ENCODE measurements around the gene PRDM15.

The PRDM15 gene

GRCh38 chr21:41806773-41807172 is 72.4 kb downstream of the PRDM15 start:
- no peak overlapping the region for H3K27ac Mint-ChIP-seq
- H3K9me3 Mint-ChIP-seq: no peaks in the 10 kb centered on the region
- peaks cover 6% of the 10 kb centered on the region for H3K36me3 Mint-ChIP-seq
- H3K4me1 Mint-ChIP-seq: no peaks in the 10 kb centered on the region
- H3K4me3 Mint-ChIP-seq: no peak overlapping the region
- H3K27me3 Mint-ChIP-seq: no peaks in the 10 kb centered on the region

GRCh38 chr21:41805643-41806042 is 73.5 kb downstream of the PRDM15 start:
- Mint-ChIP-seq H3K36me3 (peaks cover 5% of the 10 kb centered on the region), H3K27ac (no peak overlapping the region), H3K4me1 (no peaks in the 10 kb centered on the region), H3K4me3 (no peak overlapping the region), H3K27me3 (no peaks in the 10 kb centered on the region), H3K9me3 (no peaks in the 10 kb centered on the region)

- Mint-ChIP-seq H3K27ac (no peak overlapping the region), H3K27me3 (no peaks in the 10 kb centered on the region), H3K4me3 (no peak overlapping the region), H3K36me3 (peaks cover 4% of the 10 kb centered on the region), H3K4me1 (no peaks in the 10 kb centered on the region), H3K9me3 (no peaks in the 10 kb centered on the region)
These were observed 74.1 kb downstream of the PRDM15 start for GRCh38 chr21:41805038-41805437.

- peaks cover 4% of the 10 kb centered on the region for H3K36me3 Mint-ChIP-seq
- H3K27ac Mint-ChIP-seq: no peak overlapping the region
- no peaks in the 10 kb centered on the region for H3K4me1 Mint-ChIP-seq
These were observed 74.8 kb downstream of the PRDM15 start for GRCh38 chr21:41804381-41804780.

GRCh38 chr21:41803316-41803715 is 75.8 kb downstream of the PRDM15 start:
- no peaks in the 10 kb centered on the region for H3K9me3 Mint-ChIP-seq
- no peak overlapping the region for H3K27ac Mint-ChIP-seq
- H3K27me3 Mint-ChIP-seq: no peaks in the 10 kb centered on the region
- peaks cover 4% of the 10 kb centered on the region for H3K36me3 Mint-ChIP-seq
- H3K4me1 Mint-ChIP-seq: no peaks in the 10 kb centered on the region
- no peak overlapping the region for H3K4me3 Mint-ChIP-seq

More at GRCh38 chr21:41804381-41804780, 74.8 kb downstream of the PRDM15 start:
- Mint-ChIP-seq H3K27me3 (no peaks in the 10 kb centered on the region), H3K9me3 (no peaks in the 10 kb centered on the region), H3K4me3 (no peak overlapping the region)

GRCh38 chr21:41802684-41803083 is 76.5 kb downstream of the PRDM15 start:
- H3K27ac Mint-ChIP-seq: no peak overlapping the region
- no peak overlapping the region for H3K4me3 Mint-ChIP-seq
- no peaks in the 10 kb centered on the region for H3K9me3 Mint-ChIP-seq
- no peaks in the 10 kb centered on the region for H3K4me1 Mint-ChIP-seq
- peaks cover 4% of the 10 kb centered on the region for H3K36me3 Mint-ChIP-seq
- H3K27me3 Mint-ChIP-seq: no peaks in the 10 kb centered on the region

GRCh38 chr21:41802198-41802584 is 77.0 kb downstream of the PRDM15 start:
- no peak overlapping the region for H3K27ac Mint-ChIP-seq
- no peak overlapping the region for H3K4me3 Mint-ChIP-seq
- H3K36me3 Mint-ChIP-seq: peaks cover 4% of the 10 kb centered on the region

GRCh38 chr21:41801321-41802197 is 77.6 kb downstream of the PRDM15 start:
- Mint-ChIP-seq H3K9me3 (no peaks in the 10 kb centered on the region), H3K4me1 (no peaks in the 10 kb centered on the region), H3K36me3 (peaks cover 2% of the 10 kb centered on the region), H3K4me3 (no peak overlapping the region), H3K27ac (no peak overlapping the region), H3K27me3 (no peaks in the 10 kb centered on the region)

More at GRCh38 chr21:41802198-41802584, 77.0 kb downstream of the PRDM15 start:
- Mint-ChIP-seq H3K27me3 (no peaks in the 10 kb centered on the region), H3K4me1 (no peaks in the 10 kb centered on the region), H3K9me3 (no peaks in the 10 kb centered on the region)

- Mint-ChIP-seq H3K9me3 (no peaks in the 10 kb centered on the region), H3K4me3 (no peak overlapping the region), H3K4me1 (no peaks in the 10 kb centered on the region), H3K27ac (no peak overlapping the region), H3K27me3 (no peaks in the 10 kb centered on the region), H3K36me3 (peaks cover 2% of the 10 kb centered on the region)
These were observed 78.5 kb downstream of the PRDM15 start for GRCh38 chr21:41800425-41801320.

- Mint-ChIP-seq H3K27me3 (no peaks in the 10 kb centered on the region), H3K4me1 (no peaks in the 10 kb centered on the region), H3K9me3 (no peaks in the 10 kb centered on the region), H3K27ac (no peak overlapping the region), H3K4me3 (no peak overlapping the region), H3K36me3 (peaks cover 4% of the 10 kb centered on the region)
These were observed 79.4 kb downstream of the PRDM15 start for GRCh38 chr21:41799763-41800162.

GRCh38 chr21:41798326-41798725 is 80.8 kb downstream of the PRDM15 start:
- Mint-ChIP-seq H3K27ac (no peak overlapping the region), H3K27me3 (no peaks in the 10 kb centered on the region), H3K4me1 (no peaks in the 10 kb centered on the region), H3K4me3 (no peak overlapping the region), H3K36me3 (peaks cover 3% of the 10 kb centered on the region), H3K9me3 (no peaks in the 10 kb centered on the region)

GRCh38 chr21:41796476-41797080 is 82.6 kb downstream of the PRDM15 start:
- H3K27ac Mint-ChIP-seq: no peak overlapping the region

GRCh38 chr21:41795726-41796125 is 83.4 kb downstream of the PRDM15 start:
- Mint-ChIP-seq H3K4me3 (no peak overlapping the region), H3K4me1 (no peaks in the 10 kb centered on the region), H3K36me3 (peaks cover 7% of the 10 kb centered on the region), H3K27ac (no peak overlapping the region), H3K9me3 (peaks cover 8% of the 10 kb centered on the region), H3K27me3 (peaks cover 3% of the 10 kb centered on the region)

More at GRCh38 chr21:41796476-41797080, 82.6 kb downstream of the PRDM15 start:
- no peaks in the 10 kb centered on the region for H3K27me3 Mint-ChIP-seq
- no peaks in the 10 kb centered on the region for H3K4me1 Mint-ChIP-seq
- peaks cover 4% of the 10 kb centered on the region for H3K36me3 Mint-ChIP-seq
- peaks cover 5% of the 10 kb centered on the region for H3K9me3 Mint-ChIP-seq
- no peak overlapping the region for H3K4me3 Mint-ChIP-seq

GRCh38 chr21:41794600-41794999 is 84.5 kb downstream of the PRDM15 start:
- Mint-ChIP-seq H3K36me3 (peaks cover 7% of the 10 kb centered on the region), H3K9me3 (peaks cover 8% of the 10 kb centered on the region), H3K4me1 (no peaks in the 10 kb centered on the region), H3K27me3 (peaks cover 7% of the 10 kb centered on the region), H3K4me3 (no peak overlapping the region), H3K27ac (no peak overlapping the region)

- Mint-ChIP-seq H3K27me3 (peaks cover 12% of the 10 kb centered on the region), H3K36me3 (peaks cover 7% of the 10 kb centered on the region), H3K4me3 (no peak overlapping the region), H3K4me1 (no peaks in the 10 kb centered on the region), H3K27ac (no peak overlapping the region), H3K9me3 (peaks cover 8% of the 10 kb centered on the region)
These were observed 86.4 kb downstream of the PRDM15 start for GRCh38 chr21:41792711-41793110.
